Renal cortex interstitium (tissue), 11 donors: ENCODE results near the gene PSMD11. TPM values are rescaled to one million over a fixed set of nuclear protein-coding genes. Genes with fewer than 3 reads are reported as not detected.

Source experiments
- DNase-seq, 11 donors: peaks; one replicate each; pipeline ENCODE4 v3.0.0-alpha.2; 2013; ENCODE audit warnings: low read depth in 9 of 11, low spot score in 4 of 11; ENCODE audit errors: extremely low read depth in 1 of 11
- polyA plus RNA-seq, 3 donors: library from polyadenylated mRNA; unstranded; fragments of 120-200 nt; gene quantifications; one replicate each; pipeline ENCODE4 v1.2.1, GENCODE V29; 2013; ENCODE audit not compliant: insufficient read length in 3 of 3

PSMD11 gene
- polyA plus RNA-seq, 3 donors: 96.2 to 107 (median 99.3) TPM

DNA sequence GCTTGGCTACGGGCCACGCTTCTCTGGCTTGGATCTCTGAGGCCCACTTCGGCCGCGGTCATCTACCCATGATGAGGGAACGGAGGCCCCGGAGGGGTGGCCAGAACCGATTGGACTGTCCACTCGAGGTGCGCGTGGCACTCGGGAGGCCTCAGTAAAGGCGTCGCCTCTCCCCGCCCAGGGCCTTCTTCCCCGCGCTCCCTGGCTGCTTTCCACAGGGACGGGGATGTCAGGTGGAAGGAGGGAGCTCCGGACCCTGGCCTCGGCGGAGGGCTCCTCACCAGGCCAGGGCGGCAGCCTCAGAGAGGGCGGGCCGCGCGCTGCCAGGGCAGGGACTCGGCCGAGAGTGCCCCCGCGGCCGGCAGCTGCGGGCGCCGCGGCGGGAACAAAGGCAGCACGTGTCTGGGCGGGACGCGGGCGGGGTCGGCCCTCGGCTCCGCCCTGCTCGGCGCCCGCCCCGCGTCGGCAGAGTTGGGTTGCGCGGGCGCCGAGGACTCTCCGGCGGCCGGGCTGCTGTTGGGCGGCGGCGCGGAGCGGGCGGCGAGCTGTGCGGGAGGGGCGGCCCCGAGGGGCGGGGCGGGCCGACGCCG is 41.9 kb downstream of the PSMD11 start:
- peak in 9 of 11 donors; percentile 33 to 77 (median 67) for DNase-seq

DNA sequence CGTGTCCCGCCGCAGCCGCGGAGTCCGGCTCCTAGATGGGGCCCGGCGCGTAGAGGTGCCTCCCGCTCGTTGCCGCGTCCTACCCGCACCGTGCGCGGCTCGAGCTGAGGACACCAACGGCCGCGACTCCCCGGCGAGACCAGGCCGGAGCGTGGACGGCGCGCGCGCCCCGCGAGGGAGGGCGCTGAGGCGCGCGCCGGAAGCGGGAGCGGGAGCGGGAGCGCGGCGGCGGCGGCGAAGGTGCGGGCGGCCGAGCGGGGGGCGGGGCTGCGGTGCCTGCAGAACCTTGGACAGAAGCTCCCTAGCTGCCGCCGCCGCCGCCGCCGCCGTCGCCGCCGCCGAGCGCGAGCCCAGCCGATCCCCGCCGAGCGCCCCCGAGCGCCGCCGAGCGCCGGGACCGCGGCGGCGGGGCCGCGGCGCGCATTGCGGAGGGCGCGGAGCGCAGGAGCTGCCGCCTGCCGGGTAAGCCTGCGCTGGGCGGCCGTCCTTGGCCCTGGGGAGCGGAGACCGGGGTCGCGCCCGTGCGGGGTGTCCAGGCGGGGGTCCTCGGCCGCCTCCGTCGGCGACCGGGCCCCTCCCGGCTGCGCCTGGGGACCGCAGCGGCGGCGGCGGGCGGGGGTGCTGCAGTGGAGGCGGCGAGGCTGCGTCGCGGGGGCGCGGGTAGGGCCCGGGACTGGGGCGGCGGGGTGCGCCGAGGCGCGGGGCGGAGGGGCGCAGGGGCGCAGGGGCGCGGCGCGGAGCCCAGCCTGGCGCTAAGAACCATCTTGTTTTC is 42.6 kb downstream of the PSMD11 start, which contains the start of gene CDK5R1:
TSS of gene CDK5R1 (plus strand) at position 293 of the 772 bp plus-strand sequence. CDS start 628 bp downstream, outside the sequence.
- peak in 6 of 11 donors; percentile 33 to 79 (median 71) for DNase-seq

- peak in 1 of 11 donors; percentile 18 for DNase-seq
These were observed 43.3 kb downstream of the PSMD11 start for GRCh38 chr17:32487473-32488176.

DNA sequence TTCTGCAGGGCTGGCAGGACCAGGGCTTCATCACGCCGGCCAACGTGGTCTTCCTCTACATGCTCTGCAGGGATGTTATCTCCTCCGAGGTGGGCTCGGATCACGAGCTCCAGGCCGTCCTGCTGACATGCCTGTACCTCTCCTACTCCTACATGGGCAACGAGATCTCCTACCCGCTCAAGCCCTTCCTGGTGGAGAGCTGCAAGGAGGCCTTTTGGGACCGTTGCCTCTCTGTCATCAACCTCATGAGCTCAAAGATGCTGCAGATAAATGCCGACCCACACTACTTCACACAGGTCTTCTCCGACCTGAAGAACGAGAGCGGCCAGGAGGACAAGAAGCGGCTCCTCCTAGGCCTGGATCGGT is 43.9 kb downstream of the PSMD11 start:
- no peak for DNase-seq

GRCh38 chr17:32488604-32489180 is 44.4 kb downstream of the PSMD11 start:
- DNase-seq: no peak

DNA sequence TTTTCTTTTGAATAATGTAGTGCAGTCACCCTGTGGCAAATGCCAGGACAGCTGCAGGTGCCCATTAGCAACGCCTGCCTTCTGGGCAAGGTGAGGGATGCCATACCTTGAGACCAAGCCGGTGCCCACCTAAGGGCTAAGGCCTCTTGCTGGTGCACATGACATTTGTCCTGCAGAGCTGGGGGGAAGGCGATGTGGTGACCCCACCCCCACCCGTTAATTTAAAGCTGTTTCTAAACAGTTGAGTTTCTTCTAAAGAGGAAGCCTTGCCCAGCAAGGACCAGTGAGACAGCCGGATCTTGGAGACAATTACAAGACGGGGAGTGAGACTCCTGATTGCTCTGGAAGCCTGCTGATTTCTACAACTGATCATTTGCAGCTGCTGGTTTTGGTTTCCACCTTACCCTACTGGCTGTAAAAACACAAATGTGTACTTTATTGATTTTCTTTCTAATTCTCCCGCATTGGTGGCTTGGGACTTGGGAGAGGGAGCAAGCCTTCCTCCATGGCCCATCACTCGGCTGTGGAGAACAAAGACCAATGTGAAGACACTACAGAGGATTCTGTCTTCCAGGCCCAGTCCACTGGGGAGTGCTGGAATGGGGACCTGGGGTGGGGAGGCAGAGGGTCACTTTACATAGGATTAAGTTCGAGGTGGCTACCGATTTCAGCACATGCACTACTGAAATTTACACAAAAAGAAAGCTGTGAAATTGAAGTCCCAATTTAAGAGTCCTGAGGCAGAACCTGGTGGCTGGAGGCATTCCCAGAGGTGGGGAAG is 45.2 kb downstream of the PSMD11 start:
- no peak for DNase-seq

DNA sequence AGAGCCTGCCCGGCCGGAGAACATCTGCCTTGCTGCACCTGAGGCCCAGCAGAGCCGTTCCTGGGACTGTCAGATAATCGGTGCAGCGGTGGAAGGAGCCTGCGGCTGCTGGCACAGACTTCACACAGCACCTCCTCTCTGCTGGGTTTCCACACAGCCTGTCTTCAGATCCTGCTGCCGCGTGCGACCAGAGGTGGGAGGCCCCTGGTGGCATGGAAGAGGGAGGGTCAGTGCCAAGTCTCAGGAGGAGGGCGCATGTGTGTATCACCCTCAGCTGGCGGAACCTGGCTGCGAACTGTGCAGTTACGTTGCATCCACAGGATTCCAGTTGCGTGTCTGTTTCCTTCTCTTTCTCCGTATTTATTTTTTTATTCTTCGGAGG is 45.8 kb downstream of the PSMD11 start:
- DNase-seq: no peak

- no peak for DNase-seq
These were observed 47.3 kb downstream of the PSMD11 start for GRCh38 chr17:32491371-32492263.

DNA sequence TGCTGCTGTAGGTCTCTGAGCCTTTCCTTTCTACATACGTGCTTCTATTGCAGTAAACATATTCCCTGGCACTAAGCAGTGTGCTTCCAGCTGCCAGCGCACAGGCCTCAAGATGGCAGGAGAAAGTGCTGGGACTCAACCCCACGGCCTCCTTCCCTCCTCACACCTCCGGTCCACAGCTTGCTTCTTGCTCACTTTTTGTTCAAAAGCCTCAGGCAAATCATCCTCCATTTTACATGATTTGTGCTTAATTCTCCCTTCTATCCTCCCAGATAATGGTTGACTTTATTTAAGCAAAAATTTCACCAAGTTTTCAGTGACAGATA is 47.9 kb downstream of the PSMD11 start:
- DNase-seq: no peak

- DNase-seq: no peak
These were observed 48.5 kb downstream of the PSMD11 start for GRCh38 chr17:32492648-32493289.

DNA sequence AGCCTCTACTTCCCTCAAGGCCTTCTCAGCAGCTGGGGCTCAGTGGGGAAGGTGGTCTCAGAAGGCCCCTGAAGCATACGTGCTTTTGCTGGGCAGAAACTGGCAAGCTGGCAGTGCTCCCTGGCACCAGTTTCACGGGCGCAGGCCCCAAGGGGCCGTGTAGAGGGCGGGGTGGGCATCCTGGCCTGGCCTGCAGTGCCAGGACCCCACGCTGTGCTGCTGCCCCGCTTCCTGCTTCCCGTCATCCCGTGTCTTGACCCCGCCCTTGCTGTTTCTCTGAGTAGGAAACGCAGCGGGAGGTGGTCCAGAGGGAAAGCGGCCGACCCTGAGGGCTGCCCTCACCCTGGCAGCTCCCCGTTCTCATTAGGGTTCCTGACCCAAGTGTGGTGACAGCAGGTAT is 49.3 kb downstream of the PSMD11 start:
- DNase-seq: no peak

DNA sequence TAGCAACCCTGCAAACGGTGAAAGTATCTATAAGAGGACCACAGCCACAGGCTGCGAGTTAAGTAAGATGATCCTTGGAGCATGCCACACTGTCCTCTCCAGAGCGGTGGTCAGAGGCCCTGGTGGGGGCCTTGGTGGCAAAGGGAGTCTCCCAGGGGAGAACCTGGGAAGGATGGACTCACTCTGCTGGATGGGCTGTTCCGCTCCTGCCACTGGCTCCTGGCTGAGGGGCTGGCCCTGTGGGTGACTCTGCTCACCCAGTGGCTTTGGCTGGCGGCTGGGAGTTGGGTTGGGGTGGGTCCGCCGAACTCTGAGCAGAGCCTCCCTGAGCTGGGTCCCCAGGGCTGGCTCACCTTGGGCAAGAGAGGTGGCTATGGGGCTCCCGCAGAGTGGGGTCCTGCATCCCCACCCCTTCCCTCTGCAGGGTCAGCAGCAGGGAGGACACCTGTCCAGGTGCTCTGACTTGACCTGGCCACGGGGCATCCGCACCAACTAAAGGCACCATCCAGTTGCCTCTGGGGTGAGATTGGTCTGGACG is 49.7 kb downstream of the PSMD11 start:
- no peak for DNase-seq

DNA sequence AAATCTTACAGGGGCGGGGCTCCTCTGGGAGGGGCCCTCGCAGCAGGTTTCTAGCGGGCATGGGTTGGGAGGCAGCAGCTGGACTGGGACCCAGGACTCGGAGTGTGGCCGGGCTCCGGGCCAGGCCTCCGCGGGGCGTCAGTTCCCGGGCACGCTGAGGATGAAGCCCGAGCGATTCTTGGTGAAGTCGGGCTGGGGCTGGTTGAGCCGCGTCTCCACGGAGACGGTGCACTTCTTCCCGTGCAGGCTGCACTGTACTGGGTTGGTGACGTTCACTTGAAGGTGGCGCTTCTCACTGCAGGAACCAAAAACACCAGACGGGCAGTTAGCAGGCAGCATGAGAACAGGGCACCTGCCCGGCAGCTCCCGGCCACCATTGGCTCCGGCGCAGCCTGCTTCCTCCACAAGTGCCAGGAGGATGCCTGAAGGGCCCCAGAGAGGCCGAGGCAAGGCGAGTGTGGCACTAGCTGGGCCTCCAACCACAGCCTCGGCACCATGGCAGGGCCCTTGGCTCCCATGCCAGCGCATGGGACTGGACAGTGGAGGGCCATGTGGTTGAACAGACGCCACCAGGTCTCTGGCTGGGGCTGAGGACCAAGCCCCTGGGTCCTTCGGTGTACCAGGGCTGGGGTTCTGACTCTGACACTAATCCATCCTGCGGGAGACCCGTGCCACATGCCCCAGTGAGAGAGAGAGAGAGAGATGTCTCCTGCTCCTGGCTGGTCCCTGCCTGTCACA is 50.5 kb downstream of the PSMD11 start:
- DNase-seq: no peak

DNA sequence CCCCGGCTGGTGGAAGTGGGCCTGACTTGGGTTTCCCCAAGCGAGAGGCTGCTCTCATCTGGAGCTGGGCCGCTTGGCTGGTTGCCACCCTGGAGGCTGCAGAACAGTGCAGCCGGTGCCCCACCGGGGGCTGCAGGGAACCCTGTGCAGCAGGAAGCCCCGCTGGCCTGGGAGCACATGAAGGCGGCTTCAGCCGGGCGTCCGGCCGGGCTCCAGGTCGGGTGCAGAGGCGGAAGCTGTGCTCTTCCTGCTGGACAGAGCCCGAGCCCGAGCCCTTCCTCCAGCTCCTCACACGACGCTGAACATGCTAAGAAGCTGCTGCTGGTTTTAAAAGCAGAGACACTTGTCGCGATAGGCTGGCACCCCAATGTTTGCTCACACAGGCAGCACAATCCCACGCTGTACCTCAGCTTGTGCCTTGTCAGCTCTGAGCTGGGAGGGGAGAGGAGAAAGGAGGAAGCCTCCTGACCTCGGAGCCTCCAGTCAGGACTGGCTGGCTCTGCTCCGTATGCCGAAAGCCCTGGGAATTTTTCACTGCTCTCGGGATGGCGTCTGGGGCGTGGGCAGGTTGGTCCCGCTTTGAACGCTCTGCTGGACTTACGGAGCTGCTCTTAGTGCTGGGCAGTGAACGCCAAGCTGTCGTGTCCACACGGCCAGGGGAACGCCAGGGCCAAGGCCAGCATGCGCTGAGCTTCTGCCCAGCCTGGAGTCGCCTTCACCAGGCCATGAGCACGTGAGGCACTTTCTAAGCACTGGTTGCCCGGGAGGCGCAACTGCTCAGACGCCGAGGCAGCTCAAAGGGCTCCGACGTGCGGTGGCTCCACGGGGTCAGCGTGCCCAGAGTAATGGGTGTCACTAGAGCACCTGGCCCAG is 51.3 kb downstream of the PSMD11 start:
- DNase-seq: peak in 1 of 11 donors; percentile 32

DNA sequence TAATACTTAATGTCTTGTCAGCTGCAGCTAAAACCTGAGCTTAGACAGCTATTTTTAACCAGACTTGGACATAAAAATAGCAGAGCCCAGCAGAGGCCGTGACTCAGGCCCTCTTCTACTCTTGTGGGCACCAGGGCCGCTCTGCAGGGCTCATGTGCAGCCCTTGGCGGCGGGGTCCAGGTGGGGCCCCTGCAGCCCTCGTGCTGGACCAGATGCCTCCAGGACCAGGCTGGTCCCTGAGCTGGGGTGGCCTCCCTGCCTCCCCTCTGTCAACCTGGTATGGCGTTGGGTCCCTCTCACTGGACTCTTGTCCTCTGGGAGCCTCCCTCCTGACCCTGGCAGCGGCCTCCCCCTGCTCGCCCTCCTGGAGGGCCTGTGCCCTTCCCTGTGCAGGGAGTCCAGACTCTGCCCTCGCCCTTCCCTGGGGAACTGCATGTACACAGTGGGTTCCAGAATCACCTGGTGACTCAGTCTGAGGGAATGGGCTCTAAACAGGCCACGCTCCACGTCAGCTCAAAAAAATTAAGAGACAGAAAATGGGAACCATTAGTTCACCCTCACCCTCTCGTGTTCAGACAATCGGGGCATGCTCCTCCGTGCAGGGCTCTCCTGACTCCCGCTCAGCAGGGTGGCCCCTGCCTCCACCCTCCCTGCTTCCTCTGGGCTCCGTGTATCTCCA is 52.2 kb downstream of the PSMD11 start:
- DNase-seq: no peak
